Upper lobe of right lung (tissue), 1 donor: ENCODE measurements around the gene ZNF575. TPM values are rescaled to one million over a fixed set of nuclear protein-coding genes. Genes with fewer than 3 reads are reported as not detected.

Source experiments
- ATAC-seq: fragments of 200-7000 bp; cut with Tn5 transposase; one replicate; pipeline ENCODE4 v1.9.1; 2020; ENCODE audit warnings: mild to moderate bottlenecking, moderate library complexity
- DNase-seq: peaks from one replicate; pipeline ENCODE4 v3.0.0-alpha.2; 2020
- H3K27ac ChIP-seq: fragments of 200-600 bp; one replicate; pipeline ENCODE4 v1.8.0; 2022
- H3K27me3 ChIP-seq: fragments of 200-600 bp; one replicate; pipeline ENCODE4 v1.8.0; 2022; ENCODE audit warnings: mild to moderate bottlenecking
- H3K36me3 ChIP-seq: fragments of 200-600 bp; one replicate; pipeline ENCODE4 v1.8.0; 2022
- H3K4me1 ChIP-seq: fragments of 200-600 bp; one replicate; pipeline ENCODE4 v1.8.0; 2022
- H3K4me3 ChIP-seq: fragments of 200-600 bp; one replicate; pipeline ENCODE4 v1.8.0; 2022; ENCODE audit warnings: mild to moderate bottlenecking
- H3K9me3 ChIP-seq: fragments of 200-600 bp; one replicate; pipeline ENCODE4 v1.8.0; 2022
- intact Hi-C: fragments of 100-400 bp; cut with DNase I; formaldehyde crosslinking; loops from one replicate; pipeline ENCODE4 v1.11.0; 2022
- total RNA-seq: library from RNA; stranded (reverse); fragmentation: NEBNext Ultra II Directional; extraction: Animal tissue kit (Norgen Biotek cat#: 25700); gene quantifications from one replicate; pipeline ENCODE4 v1.2.1, GENCODE V29; 2021
- TF ChIP-seq, protein P1 (sequence below): fragments of 200-600 bp; IDR thresholded peaks from one replicate; pipeline ENCODE4 v1.8.0; 2022; ENCODE audit warnings: antibody characterized with exemption
- donor health status: DM: no; HTN: yes; CAD: no; lungs with severe emphysema.

Gene ZNF575
- total RNA-seq, 1 donor from 2014 or later: 2.3 TPM

DNA sequence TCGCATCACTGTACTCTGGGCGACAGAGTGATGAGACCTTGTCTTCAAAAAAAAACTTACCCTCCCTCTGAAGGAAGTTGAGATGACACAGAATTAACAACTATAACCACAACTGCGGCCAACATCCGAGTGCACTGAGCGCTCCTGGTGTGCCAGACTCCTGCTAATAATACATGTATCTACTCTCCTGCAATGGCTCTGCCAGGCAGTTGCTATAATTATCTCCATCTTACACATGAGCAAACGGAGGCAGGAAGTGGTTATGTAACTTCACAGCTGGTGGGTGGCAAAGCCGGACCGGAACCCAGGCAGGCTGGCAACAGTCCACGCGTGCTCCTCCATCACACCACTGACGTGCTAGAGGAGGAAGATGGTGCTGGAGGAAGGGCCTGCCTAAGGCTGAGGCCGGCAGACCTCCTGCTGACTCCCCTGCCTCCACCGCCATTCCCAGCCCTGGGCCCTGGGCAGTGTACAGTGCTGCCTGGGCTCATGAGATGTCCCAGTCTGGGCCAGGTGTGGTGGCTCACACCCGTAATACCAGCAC is 29.8 kb downstream of the ZNF575 start:
- intact Hi-C loops: no loop called here
- H3K27ac ChIP-seq: peak overlapping the region; percentile 83
- TF ChIP-seq, protein P1, sequence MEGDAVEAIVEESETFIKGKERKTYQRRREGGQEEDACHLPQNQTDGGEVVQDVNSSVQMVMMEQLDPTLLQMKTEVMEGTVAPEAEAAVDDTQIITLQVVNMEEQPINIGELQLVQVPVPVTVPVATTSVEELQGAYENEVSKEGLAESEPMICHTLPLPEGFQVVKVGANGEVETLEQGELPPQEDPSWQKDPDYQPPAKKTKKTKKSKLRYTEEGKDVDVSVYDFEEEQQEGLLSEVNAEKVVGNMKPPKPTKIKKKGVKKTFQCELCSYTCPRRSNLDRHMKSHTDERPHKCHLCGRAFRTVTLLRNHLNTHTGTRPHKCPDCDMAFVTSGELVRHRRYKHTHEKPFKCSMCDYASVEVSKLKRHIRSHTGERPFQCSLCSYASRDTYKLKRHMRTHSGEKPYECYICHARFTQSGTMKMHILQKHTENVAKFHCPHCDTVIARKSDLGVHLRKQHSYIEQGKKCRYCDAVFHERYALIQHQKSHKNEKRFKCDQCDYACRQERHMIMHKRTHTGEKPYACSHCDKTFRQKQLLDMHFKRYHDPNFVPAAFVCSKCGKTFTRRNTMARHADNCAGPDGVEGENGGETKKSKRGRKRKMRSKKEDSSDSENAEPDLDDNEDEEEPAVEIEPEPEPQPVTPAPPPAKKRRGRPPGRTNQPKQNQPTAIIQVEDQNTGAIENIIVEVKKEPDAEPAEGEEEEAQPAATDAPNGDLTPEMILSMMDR: no peak
- DNase-seq: peak; percentile 89
- ATAC-seq: peak; percentile 93
- no peaks in the 10 kb centered on the region for H3K9me3 ChIP-seq
- H3K36me3 ChIP-seq: peaks cover 24% of the 10 kb centered on the region
- no peak overlapping the region for H3K4me3 ChIP-seq
- H3K27me3 ChIP-seq: no peaks in the 10 kb centered on the region
- peaks cover 17% of the 10 kb centered on the region for H3K4me1 ChIP-seq

GRCh38 chr19:43563816-43564457 is 30.9 kb downstream of the ZNF575 start:
- DNase-seq: no peak
- peak overlapping the region; percentile 83 for H3K27ac ChIP-seq

DNA sequence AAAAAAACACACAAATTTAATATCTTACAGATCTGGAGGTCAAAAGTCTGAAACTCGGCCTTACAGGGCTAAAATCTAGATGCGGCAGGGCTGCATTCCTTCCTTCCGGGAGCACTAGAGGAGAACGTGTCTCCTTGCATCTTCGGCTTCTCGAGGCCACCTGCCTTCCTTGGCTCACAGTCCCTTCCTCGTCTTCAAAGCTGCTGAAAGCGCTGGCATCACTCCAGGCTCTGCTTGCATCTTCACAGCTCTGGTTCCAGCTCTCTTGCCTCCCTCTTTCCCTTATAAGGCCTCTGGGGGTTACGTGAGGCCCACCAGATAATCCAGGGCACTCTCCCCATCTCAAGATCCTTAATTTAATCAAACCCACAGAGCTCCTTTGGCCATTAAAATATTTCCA is 31.8 kb downstream of the ZNF575 start:
- TF ChIP-seq, protein P1: no peak
- H3K27me3 ChIP-seq: no peaks in the 10 kb centered on the region
- intact Hi-C loops: no loop called here
- H3K9me3 ChIP-seq: no peaks in the 10 kb centered on the region
- DNase-seq (no peak), ATAC-seq (no peak)
- H3K4me3 ChIP-seq: no peak overlapping the region
- H3K27ac ChIP-seq: no peak overlapping the region
- peaks cover 17% of the 10 kb centered on the region for H3K4me1 ChIP-seq
- peaks cover 20% of the 10 kb centered on the region for H3K36me3 ChIP-seq

More at GRCh38 chr19:43563816-43564457, 30.9 kb downstream of the ZNF575 start:
- peaks cover 24% of the 10 kb centered on the region for H3K36me3 ChIP-seq
- intact Hi-C loops: no loop called here
- no peaks in the 10 kb centered on the region for H3K27me3 ChIP-seq
- no peak overlapping the region for H3K4me3 ChIP-seq
- ATAC-seq: no peak
- H3K9me3 ChIP-seq: no peaks in the 10 kb centered on the region
- TF ChIP-seq, protein P1: no peak
- peaks cover 17% of the 10 kb centered on the region for H3K4me1 ChIP-seq

DNA sequence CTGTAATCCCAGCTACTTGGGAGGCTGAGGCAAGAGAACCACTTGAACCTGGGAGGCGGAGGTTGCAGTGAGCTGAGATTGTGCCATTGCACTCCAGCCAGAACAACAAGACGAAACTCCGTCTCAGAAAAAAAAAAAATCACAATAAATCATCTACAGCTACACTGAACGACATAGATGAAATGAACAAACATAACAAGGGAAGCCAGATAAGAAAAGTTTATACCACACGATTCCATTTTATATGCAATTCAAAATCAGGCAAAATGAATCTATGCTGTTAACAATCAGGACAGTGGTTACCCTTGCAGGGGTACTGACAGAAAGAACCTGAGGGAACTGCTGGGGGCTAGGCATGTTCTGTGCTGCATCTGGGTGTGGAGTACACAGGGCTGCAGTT is 36.7 kb downstream of the ZNF575 start:
- no peak overlapping the region for H3K27ac ChIP-seq
- peaks cover 10% of the 10 kb centered on the region for H3K4me1 ChIP-seq
- no peaks in the 10 kb centered on the region for H3K27me3 ChIP-seq
- DNase-seq: no peak
- TF ChIP-seq, protein P1: no peak
- intact Hi-C loops: no loop called here
- H3K4me3 ChIP-seq: no peak overlapping the region
- no peak for ATAC-seq
- H3K9me3 ChIP-seq: no peaks in the 10 kb centered on the region
- H3K36me3 ChIP-seq: no peaks in the 10 kb centered on the region

- Histone ChIP-seq H3K4me1 (peaks cover 12% of the 10 kb centered on the region), H3K9me3 (no peaks in the 10 kb centered on the region), H3K36me3 (no peaks in the 10 kb centered on the region), H3K4me3 (no peak overlapping the region), H3K27me3 (no peaks in the 10 kb centered on the region), H3K27ac (no peak overlapping the region)
- TF ChIP-seq, protein P1: no peak
- DNase-seq (no peak), ATAC-seq (peak; percentile 23)
- intact Hi-C loops: no loop called here
Measured at GRCh38 chr19:43570174-43570791, 37.3 kb downstream of the ZNF575 start.
